ENCODE data around the gene PBX1. TPM values are rescaled to one million over a fixed set of nuclear protein-coding genes. Genes with fewer than 3 reads are reported as not detected.

PBX1 gene
- total RNA-seq, 1 experiment from 2014 or later = 1.9 TPM

DNA sequence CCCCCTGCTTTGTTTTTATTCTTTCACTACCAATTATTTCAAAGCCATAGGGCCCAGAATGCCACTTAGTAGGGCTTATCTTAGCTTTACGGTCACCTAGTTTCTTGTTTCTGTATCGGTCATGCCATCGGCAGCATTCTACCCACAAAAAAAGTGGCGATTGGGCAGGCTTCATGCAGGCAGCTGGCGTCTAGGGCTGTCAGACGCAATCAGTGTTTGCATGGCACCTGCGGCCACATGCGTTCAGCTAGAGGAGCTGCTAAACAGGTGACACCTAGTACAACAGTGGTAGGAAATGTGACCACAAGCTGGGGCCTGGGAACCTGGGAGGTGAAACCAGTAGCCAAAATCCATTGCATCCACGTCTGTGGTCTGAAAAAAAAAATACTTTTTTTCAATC is 262.7 kb downstream of the PBX1 start:
- in situ Hi-C loops (cut with HindIII; ENCODE audit: low pct_unique_long_range_greater_than_20kb, low sequenced_read_pairs) = no loop called here
- no peak for DNase-seq (ENCODE audit: low read depth, low spot score)

DNA sequence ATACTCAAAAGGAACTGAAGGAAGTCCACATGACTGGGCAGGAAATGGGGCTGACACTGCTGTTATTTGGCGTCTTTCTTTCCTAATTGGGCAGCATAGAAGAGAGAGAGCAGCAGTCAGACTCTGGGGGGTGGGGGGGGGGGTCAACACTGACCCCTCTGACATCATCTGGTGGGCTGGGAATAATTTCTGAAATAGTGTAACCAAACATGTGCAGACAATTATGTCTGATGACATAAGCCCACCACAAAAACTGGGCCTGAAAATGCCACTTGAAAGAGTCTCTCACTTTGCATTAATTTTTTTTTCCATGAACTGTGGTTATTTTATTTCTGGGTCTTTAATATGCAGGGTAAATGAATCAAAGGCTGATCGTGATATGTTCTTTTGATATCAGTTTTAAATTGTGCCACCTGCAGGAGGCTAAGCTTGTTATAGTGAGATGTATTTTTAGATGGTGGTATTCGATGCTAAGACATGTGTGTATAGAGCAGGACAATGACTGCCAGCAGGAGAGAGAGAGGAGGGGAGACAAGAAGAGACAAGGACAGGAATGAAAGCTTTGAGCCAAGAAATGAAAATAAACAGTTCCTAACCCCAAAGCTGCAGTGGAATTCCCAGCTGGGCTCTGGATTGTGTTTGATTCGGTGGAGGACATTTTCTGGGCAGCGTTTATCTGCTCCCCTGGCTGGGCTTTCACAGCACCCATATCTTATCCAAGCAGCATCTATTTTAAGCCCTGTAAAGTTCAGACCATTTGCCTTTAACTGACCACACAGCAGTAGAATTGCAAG is 264.7 kb downstream of the PBX1 start:
- DNase-seq (ENCODE audit: low read depth, low spot score) = no peak

DNA sequence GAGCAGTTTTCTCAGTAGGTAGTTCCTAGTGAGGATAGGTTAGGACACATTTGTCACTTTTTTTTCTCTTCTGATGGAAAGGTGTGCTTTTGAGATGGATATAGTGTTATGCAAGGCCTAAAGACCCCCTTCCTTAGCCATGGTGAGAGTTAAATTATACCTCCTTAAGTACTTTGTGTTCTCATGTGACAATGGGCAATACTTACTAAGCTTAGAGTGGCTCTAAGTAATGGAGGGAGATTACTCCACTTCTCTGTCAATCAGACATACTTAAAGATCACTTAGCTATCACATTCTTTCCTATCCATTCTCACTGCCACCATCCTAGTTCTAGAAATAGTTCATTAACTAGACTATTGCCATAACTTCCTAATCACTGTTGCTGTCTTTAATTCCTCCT is 265.6 kb downstream of the PBX1 start:
- no peak for DNase-seq (ENCODE audit: low read depth, low spot score)
- in situ Hi-C loops (cut with HindIII; ENCODE audit: low pct_unique_long_range_greater_than_20kb, low sequenced_read_pairs) = no loop called here

More for the DNA sequence above, 264.7 kb downstream of the PBX1 start:
- in situ Hi-C loops (cut with HindIII; ENCODE audit: low pct_unique_long_range_greater_than_20kb, low sequenced_read_pairs) = no loop called here

DNA sequence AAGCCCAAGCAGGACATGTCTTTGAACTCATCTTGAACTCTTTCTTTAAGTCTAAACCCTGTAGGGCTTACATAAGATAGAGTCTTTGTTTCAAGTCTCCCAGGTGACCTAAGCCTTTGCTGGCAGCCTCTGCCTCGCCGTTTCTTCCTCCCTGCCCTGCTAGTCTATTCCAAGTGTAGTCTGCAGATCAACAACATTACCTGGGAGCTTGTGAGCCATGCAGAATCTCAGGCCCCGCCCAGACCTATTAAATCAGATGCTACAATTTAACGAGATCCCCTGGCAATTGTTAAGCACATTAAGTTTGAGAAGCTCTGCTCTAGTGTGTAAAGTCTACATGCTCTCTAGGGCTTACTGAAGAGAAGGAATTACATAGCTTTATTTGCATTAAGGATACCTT is 271.6 kb downstream of the PBX1 start:
- DNase-seq (ENCODE audit: low read depth, low spot score) = no peak
- in situ Hi-C loops (cut with HindIII; ENCODE audit: low pct_unique_long_range_greater_than_20kb, low sequenced_read_pairs) = no loop called here

DNA sequence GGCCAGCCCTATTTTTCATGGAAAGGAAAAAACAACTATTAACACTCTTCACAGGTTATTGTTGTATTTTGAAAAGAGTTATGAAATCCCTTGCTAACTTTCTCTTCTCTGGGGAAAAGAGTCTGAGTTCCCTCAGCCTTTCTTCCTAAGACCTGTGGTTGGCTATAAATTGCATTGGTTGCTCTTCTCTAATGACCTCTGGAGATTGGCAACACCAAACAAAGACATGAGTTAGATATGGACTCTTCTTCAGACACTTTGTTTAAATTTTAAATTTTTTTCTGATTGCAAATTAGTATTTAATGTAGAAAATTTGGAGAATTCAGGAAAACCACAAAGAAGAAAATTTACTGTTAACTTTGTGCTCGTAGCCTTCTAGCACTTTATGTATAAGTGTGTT is 275.7 kb downstream of the PBX1 start:
- no peak for DNase-seq (ENCODE audit: low read depth, low spot score)
- in situ Hi-C loops (cut with HindIII; ENCODE audit: low pct_unique_long_range_greater_than_20kb, low sequenced_read_pairs) = no loop called here

DNA sequence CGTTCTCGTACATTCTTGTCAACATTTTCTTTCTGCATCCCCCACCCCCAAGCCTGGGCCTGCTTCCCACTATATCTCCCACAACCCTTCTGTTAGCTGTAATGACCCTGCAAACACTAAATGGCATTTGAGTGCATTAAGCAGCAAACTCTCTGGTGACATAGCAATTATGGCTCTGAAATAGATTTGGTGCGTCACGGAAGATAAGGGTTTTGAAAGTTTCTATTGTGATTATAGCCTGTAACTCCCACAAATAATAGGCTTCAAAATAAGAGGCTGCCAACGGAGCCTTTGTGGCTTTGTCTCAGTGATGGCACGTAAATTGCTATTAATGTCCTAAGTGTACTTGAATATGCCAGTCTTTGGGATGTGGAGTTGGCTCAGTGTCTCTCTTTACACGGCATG is 277.6 kb downstream of the PBX1 start:
- in situ Hi-C loops (cut with HindIII; ENCODE audit: low pct_unique_long_range_greater_than_20kb, low sequenced_read_pairs) = no loop called here

DNA sequence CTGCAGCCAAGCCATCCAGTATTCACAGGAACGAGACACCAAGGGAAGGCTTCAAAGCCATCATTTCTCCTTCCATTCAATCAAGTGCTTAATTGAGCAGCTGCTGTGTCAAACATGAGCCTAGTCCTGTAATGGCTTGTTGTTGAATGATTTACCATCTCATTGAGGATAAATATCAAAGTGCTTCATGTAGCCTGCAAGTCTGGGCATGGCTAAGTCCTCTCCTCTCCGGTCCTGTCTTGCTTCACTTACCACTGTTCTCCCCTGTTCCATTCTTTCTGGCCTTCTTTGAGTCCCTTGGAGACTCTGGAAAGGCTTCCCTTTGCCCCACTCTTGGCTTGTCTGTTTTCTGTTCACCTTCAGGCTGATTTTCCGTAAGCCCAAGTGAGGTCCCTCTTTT is 279.8 kb downstream of the PBX1 start:
- in situ Hi-C loops (cut with HindIII; ENCODE audit: low pct_unique_long_range_greater_than_20kb, low sequenced_read_pairs) = no loop called here
- DNase-seq (ENCODE audit: low read depth, low spot score) = no peak

More for the DNA sequence above, 277.6 kb downstream of the PBX1 start:
- no peak for DNase-seq (ENCODE audit: low read depth, low spot score)

DNA sequence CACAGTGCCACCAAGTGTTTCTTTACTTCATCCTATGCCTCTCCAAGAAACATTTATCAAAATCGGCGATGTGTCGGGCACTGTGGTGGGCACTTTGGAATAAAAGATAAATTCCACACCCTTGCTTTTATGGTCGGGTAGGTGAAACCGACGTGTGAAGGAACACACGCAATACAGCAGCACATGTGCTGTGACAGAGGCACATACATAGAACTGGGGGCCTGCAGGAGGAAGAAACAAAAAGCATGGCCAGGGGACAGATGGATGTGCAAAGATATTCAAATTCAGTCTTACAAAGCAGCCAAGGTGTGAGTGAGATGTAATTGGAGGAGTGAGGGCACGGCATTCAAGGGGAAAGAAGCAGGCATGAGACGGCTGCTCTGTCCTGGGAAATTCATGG is 282.0 kb downstream of the PBX1 start:
- in situ Hi-C loops (cut with HindIII; ENCODE audit: low pct_unique_long_range_greater_than_20kb, low sequenced_read_pairs) = no loop called here
- no peak for DNase-seq (ENCODE audit: low read depth, low spot score)

DNA sequence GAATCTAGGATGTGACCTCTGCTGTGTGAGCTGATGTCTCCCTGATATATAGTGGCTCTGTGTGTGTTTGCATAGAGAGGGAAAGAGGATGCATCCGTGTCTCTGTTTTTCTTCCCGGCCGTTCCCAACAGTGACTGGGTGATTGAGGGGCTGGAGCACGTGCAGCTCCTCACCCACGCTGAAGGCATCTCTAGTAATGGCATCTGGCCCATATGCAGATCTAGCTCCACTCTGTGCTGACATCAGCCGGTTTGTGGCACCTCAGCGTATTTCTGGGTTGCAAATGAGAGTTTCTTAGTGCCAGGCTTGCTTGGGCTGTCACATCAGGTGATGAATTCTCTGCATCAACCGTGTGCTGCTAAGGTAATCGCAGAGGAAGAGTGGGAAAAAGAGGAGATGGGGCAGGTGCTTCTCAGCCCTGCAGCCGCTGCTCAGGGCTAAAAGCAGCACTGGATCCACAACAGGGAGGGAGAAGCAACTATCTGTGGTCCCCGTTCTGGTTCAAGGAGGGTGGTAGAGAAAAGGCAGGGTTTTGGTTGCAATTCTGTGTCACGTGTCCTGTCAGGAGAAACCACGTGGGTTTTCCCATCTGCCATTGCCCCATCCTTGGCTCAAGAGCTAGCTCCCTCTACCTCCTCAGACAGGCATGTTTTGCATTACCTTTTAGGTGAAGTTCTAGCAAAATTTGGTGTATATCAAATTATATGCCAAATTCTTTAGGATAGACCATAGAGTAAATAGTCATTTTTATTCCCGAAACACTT is 282.9 kb downstream of the PBX1 start:
- DNase-seq (ENCODE audit: low read depth, low spot score) = no peak
- in situ Hi-C loops (cut with HindIII; ENCODE audit: low pct_unique_long_range_greater_than_20kb, low sequenced_read_pairs) = no loop called here

DNA sequence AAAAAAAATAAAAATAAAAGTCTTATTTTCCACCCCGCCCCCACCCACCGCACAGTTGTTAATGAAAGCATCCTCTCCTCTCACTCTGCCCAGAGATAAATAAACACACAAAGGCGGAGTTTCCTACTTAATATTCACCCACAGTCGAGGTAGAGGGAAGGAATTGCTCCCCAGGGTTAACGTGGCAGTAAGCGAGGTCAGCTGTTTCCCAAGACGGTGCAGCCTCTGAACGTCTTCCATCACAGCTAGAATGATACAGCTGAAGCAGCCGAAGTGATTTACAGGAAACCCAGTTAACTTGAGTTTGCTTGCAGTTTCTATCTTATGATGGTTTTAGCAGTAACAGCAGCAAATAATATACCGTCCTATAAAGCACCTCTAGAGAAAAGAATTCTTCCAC is 283.9 kb downstream of the PBX1 start:
- no peak for DNase-seq (ENCODE audit: low read depth, low spot score)
- in situ Hi-C loops (cut with HindIII; ENCODE audit: low pct_unique_long_range_greater_than_20kb, low sequenced_read_pairs) = no loop called here

DNA sequence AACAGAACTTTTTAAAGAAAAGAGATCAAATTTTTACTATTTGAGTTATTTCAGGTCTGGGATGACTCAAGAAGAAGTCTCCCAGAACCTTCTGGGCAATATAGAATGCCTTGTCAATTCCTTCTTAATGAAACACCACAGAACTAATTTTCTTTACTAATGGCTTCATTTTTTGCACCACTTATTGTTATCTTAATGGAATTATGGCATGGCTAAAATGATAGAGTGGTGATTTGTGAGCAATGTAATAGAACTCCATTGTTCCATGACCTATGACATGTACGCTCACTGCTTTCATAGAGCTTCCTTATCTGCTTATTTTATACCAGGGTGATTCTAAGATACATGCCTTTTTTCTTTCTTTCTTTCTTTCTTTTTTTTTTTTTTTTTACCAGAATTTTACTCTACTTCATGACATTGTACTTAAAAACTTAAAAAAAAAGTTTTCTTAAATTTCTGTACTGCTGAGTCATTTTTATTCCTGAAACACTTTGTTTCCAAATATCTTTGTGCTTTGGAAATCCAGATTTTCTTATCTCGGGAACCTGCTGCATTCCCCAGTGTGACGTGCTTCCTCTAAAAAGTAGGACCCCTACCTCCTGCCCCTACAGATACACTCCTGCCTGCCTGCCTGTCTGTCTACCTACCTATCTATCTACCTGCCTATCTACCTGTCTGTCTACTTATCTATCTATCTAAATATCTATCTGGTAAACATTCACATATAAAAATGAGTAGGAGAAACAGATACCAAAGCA is 284.9 kb downstream of the PBX1 start:
- no peak for DNase-seq (ENCODE audit: low read depth, low spot score)
- in situ Hi-C loops (cut with HindIII; ENCODE audit: low pct_unique_long_range_greater_than_20kb, low sequenced_read_pairs) = no loop called here

DNA sequence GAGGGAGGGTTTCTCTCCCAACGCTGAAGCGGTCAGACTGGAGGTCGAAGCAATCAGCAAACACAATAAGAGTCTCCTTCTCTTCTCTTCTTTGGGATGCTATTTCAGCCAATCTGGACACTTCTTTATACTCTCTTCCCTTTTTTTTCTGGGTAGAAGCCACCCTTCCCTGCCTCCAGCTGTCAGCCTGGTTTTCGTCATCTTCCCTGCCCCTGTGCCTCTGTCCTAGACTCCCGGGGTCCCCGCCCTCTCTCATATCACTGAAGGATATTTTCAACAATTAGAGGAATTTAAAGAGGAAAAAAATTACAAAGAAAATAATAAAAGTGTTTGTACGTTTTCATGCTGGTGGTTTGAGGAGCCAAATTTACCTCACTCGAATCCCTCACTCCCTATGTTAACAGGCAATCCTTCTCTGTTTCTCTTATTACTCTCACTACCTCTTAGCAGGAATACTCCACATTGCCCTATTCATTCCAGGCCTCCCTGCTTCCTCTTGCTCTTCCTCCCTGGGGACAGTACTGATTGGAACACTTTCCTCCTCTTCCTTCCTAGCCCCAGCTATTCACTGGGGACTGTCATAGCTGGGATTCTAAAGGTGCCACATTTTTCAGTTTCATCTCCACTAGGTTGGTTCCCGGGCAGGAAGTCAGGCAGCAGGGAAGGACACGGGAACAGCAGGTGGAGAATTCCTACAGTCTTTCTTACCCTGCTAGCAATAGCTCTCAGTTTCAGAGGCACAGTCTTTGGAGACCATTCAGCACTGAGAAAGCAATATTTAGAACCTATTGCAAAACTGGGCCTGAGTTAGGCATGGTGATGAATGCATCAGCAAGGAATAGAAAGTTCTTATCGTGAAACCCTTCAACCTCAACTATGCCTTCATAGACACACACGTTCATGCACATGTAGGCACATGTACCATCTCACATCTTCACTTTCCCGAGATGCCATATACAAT is 288.0 kb downstream of the PBX1 start:
- DNase-seq (ENCODE audit: low read depth, low spot score) = no peak
- in situ Hi-C loops (cut with HindIII; ENCODE audit: low pct_unique_long_range_greater_than_20kb, low sequenced_read_pairs) = no loop called here

DNA sequence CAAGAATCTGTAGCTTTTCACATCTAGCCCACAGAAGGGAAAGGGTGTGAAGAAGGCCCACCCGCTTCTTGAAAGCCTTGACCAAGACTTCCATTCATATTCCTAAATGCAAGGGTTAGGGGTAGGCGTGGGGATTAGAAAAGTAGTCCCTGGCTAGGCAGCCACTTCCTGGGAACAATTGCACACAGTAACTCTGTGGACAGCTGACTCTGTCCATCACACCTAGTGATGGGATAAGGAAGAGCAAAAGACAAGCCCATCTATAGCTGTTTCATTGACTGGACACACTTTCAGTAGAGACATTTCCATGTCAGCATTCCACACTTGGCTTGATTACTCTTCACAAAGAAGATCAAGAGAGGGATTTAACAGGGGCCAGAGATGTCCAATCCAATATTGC is 294.2 kb downstream of the PBX1 start:
- in situ Hi-C loops (cut with HindIII; ENCODE audit: low pct_unique_long_range_greater_than_20kb, low sequenced_read_pairs) = no loop called here
- DNase-seq (ENCODE audit: low read depth, low spot score) = no peak

DNA sequence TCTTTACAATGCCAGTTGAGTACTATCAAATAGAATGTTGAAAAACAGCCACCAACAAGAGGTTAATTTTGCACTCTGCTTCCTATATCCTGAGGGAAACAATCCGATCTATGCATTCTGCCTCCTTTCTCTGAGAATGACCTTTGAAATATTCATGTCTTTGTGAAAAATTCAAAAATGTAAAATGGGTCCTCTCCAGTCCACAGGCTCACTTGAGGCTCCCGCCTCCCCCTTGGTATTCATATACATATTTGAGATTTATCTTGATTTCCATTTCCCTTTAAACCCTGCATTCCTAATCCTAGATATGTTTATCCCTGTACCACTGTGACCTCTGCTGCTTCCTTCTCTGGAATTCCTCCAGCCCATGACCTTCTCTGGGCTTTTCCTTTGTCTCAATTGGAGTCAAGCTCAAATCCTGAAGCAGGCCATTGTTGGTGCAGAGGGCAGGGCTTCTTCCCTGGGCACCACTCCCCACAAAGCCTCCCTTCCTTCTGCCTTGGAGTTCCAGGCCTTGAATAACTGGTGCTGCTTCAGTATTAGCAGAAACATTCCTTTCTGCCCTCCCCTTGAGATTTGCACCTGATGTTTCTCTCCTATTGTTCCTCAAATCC is 296.8 kb downstream of the PBX1 start:
- in situ Hi-C loops (cut with HindIII; ENCODE audit: low pct_unique_long_range_greater_than_20kb, low sequenced_read_pairs) = no loop called here

DNA sequence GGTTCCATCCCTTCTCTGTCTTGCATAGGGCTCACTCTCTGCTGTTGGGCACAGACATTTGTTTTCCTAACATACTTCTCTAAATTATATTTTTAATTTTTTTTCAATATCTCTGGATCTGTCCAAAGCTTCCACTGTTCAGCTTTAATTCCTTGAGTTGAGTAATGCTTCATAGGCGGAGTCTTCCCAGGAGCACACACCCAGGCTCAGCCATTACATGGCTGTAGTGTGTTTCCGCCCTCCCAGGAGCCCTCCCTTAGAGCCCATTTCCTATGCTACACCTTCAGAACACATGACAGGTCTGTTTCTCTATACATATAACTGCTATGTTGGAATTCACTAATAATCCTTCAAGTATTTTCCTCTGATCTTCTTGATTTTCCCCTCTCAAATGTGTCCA is 297.4 kb downstream of the PBX1 start:
- no peak for DNase-seq (ENCODE audit: low read depth, low spot score)
- in situ Hi-C loops (cut with HindIII; ENCODE audit: low pct_unique_long_range_greater_than_20kb, low sequenced_read_pairs) = no loop called here

More for the DNA sequence above, 296.8 kb downstream of the PBX1 start:
- peak; percentile 6 for DNase-seq (ENCODE audit: low read depth, low spot score)

DNA sequence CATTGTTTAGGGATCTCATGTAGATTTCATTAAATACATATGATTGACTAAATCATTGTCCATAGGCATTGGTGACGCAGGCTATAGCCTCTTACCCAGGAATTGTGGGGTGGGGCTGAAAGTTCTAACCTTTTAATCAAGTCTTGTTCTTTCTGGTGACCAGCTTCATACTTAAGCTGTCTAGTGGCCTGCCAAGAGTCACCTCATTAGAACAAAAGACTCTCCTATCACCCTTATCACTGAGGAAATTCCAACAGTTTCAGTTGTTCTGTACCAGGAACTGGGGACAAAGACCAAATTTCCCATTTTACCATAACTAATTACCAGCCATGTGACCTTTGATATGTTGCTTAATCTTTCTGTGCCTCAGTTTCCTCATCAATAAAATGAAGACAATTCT is 298.5 kb downstream of the PBX1 start:
- DNase-seq (ENCODE audit: low read depth, low spot score) = no peak
- in situ Hi-C loops (cut with HindIII; ENCODE audit: low pct_unique_long_range_greater_than_20kb, low sequenced_read_pairs) = no loop called here

DNA sequence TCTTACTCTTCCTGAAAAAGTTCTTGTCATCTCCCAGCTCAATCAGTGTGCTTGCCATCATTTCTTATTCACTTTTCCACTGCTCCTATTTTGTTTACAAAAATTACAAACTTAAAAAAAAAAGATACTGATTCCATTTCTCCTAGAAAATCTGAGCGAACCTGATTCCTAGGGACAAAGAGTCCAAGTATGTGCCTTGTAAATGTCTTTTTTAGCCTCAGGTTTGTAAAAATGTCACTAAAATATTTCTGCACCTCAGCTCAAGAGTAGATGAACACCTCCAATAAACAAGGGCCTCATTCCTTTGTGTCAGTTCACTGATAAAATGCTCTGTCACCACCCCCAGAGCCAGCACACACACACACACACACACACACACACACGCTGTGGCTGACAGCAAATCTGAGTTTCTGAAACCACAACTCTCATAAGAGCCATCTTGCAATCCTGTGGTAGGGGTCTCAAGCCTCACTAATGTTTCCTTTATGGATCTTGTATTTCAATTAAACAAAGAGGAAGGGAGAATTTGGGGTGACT is 299.2 kb downstream of the PBX1 start:
- in situ Hi-C loops (cut with HindIII; ENCODE audit: low pct_unique_long_range_greater_than_20kb, low sequenced_read_pairs) = no loop called here
- no peak for DNase-seq (ENCODE audit: low read depth, low spot score)

All from SK-MEL-5 (cell line).